ENCODE data around the gene NPSR1.
"Not testable (repeated sequence)": the region's sequence is repeated elsewhere in the genome, so short reads cannot be mapped to it uniquely, and the experiment has no call there.

Gene NPSR1

GRCh38 chr7:34657632-34658268, at the start of gene NPSR1:
Gene NPSR1 (plus strand): TSS chr7:34658218. CDS start chr7:34658413, 195 bp downstream.
- no peak for DNase-seq (ENCODE audit: low read depth in 2 of 2)

- no peak for DNase-seq (ENCODE audit: low read depth in 2 of 2)
Observed at GRCh38 chr7:34612661-34613060, 45.4 kb upstream of the NPSR1 start.

- no peak for DNase-seq (ENCODE audit: low read depth in 2 of 2)
Observed at GRCh38 chr7:34620425-34620824, 37.6 kb upstream of the NPSR1 start.

- DNase-seq (ENCODE audit: low read depth in 2 of 2), result no peak
Observed at GRCh38 chr7:34622182-34622581, 35.8 kb upstream of the NPSR1 start.

- DNase-seq (ENCODE audit: low read depth in 2 of 2), result no peak
Observed at GRCh38 chr7:34622771-34623250, 35.2 kb upstream of the NPSR1 start.

- DNase-seq (ENCODE audit: low read depth in 2 of 2), result not testable (repeated sequence)
Observed at GRCh38 chr7:34628618-34629017, 29.4 kb upstream of the NPSR1 start.

- DNase-seq (ENCODE audit: low read depth in 2 of 2), result no peak
Observed at GRCh38 chr7:34652809-34653208, 5.2 kb upstream of the NPSR1 start.

GRCh38 chr7:34653787-34654186, 4.2 kb upstream of the NPSR1 start:
- DNase-seq (ENCODE audit: low read depth in 2 of 2), result no peak

- no peak for DNase-seq (ENCODE audit: low read depth in 2 of 2)
Observed at GRCh38 chr7:34655384-34655783, 2.6 kb upstream of the NPSR1 start.

- no peak for DNase-seq (ENCODE audit: low read depth in 2 of 2)
Observed at GRCh38 chr7:34656041-34656440, 2.0 kb upstream of the NPSR1 start.

- no peak for DNase-seq (ENCODE audit: low read depth in 2 of 2)
Observed at GRCh38 chr7:34659472-34660075, 1.6 kb downstream of the NPSR1 start.

- no peak for DNase-seq (ENCODE audit: low read depth in 2 of 2)
Observed at GRCh38 chr7:34662058-34662708, 4.2 kb downstream of the NPSR1 start.

GRCh38 chr7:34664755-34665154, 6.7 kb downstream of the NPSR1 start:
- DNase-seq (ENCODE audit: low read depth in 2 of 2), result no peak

GRCh38 chr7:34672430-34672829, 14.4 kb downstream of the NPSR1 start:
- no peak for DNase-seq (ENCODE audit: low read depth in 2 of 2)

- no peak for DNase-seq (ENCODE audit: low read depth in 2 of 2)
Observed at GRCh38 chr7:34673066-34673465, 15.0 kb downstream of the NPSR1 start.

- no peak for DNase-seq (ENCODE audit: low read depth in 2 of 2)
Observed at GRCh38 chr7:34675749-34676374, 17.8 kb downstream of the NPSR1 start.

GRCh38 chr7:34677491-34677890, 19.5 kb downstream of the NPSR1 start:
- DNase-seq (ENCODE audit: low read depth in 2 of 2), result no peak

GRCh38 chr7:34687529-34687928, 29.5 kb downstream of the NPSR1 start:
- DNase-seq (ENCODE audit: low read depth in 2 of 2), result no peak

GRCh38 chr7:34696415-34696814, 38.4 kb downstream of the NPSR1 start:
- DNase-seq (ENCODE audit: low read depth in 2 of 2), result no peak

- no peak for DNase-seq (ENCODE audit: low read depth in 2 of 2)
Observed at GRCh38 chr7:34709771-34710170, 51.8 kb downstream of the NPSR1 start.

- DNase-seq (ENCODE audit: low read depth in 2 of 2), result no peak
Observed at GRCh38 chr7:34718867-34719266, 60.8 kb downstream of the NPSR1 start.

GRCh38 chr7:34719636-34720035, 61.6 kb downstream of the NPSR1 start:
- no peak for DNase-seq (ENCODE audit: low read depth in 2 of 2)

GRCh38 chr7:34720289-34720688, 62.3 kb downstream of the NPSR1 start:
- no peak for DNase-seq (ENCODE audit: low read depth in 2 of 2)

Measured in stimulated activated CD8-positive, alpha-beta memory T cell treated with anti-CD3 and anti-CD28 coated beads, Interleukin-7, amount 100 ng/mL, for 4 hours (primary cell).